OCI-LY1 (cell line): ENCODE results near the gene LIME1.

Experiments
- H2AFZ ChIP-seq: fragments of 200-600 bp; sonication (generic), shearing (Covaris generic); 2 replicates; pipeline ENCODE4 v1.6.0; 2014; ENCODE audit warnings: antibody characterized with exemption, mild to moderate bottlenecking, low read length
- H3F3A ChIP-seq: fragments of 200-600 bp; sonication (generic), shearing (Covaris generic); 2 replicates; pipeline ENCODE4 v1.6.0; 2014; ENCODE audit warnings: mild to moderate bottlenecking, antibody characterized with exemption, low read length, moderate library complexity; ENCODE audit not compliant: insufficient read depth
- H3K27ac ChIP-seq: fragments of 200-600 bp; sonication (generic); 2 replicates; pipeline ENCODE4 v1.5.1; 2014; ENCODE audit warnings: low read length, mixed run types, mild to moderate bottlenecking, low read depth; ENCODE audit not compliant: poor library complexity, severe bottlenecking
- H3K27me3 ChIP-seq: fragments of 200-600 bp; sonication (generic); 2 replicates; pipeline ENCODE4 v1.6.0; 2014; ENCODE audit warnings: antibody characterized with exemption, mild to moderate bottlenecking, low read length, moderate library complexity; ENCODE audit not compliant: insufficient read depth
- H3K36me3 ChIP-seq: fragments of 200-600 bp; sonication (generic); 2 replicates; pipeline ENCODE4 v1.6.1; 2014; ENCODE audit warnings: mild to moderate bottlenecking, antibody characterized with exemption, low read length, moderate library complexity, mixed read lengths; ENCODE audit not compliant: insufficient read depth
- H3K4me1 ChIP-seq: fragments of 200-600 bp; sonication (generic); 2 replicates; pipeline ENCODE4 v1.5.1; 2014; ENCODE audit warnings: mild to moderate bottlenecking, low read length, moderate library complexity; ENCODE audit not compliant: insufficient read depth, severe bottlenecking
- H3K4me2 ChIP-seq: fragments of 200-600 bp; sonication (generic), shearing (Covaris generic); 2 replicates; pipeline ENCODE4 v1.6.1; 2014; ENCODE audit warnings: low read length
- H3K4me3 ChIP-seq: fragments of 200-600 bp; sonication (generic); 2 replicates; pipeline ENCODE4 v1.5.1; 2014; ENCODE audit warnings: low read length, low read depth, mild to moderate bottlenecking, mixed read lengths; ENCODE audit not compliant: poor library complexity, severe bottlenecking
- H3K79me2 ChIP-seq: fragments of 200-600 bp; shearing (Covaris generic); 2 replicates; pipeline ENCODE4 v1.6.1; 2016; ENCODE audit warnings: mixed run types, low read length, mixed read lengths; ENCODE audit not compliant: insufficient read depth
- H3K9ac ChIP-seq: fragments of 200-600 bp; sonication (generic), shearing (Covaris generic); 2 replicates; pipeline ENCODE4 v1.6.1; 2014; ENCODE audit warnings: mild to moderate bottlenecking, low read length, mixed read lengths
- H3K9me2 ChIP-seq: fragments of 200-600 bp; sonication (generic), shearing (Covaris generic); 2 replicates; pipeline ENCODE4 v1.6.1; 2014; ENCODE audit warnings: low read depth, mild to moderate bottlenecking, low read length, mixed read lengths
- H3K9me3 ChIP-seq: fragments of 200-600 bp; shearing (Covaris generic); 2 replicates; pipeline ENCODE4 v1.6.1; 2014; ENCODE audit warnings: low read length, mixed read lengths
- H4K20me1 ChIP-seq: fragments of 200-600 bp; sonication (generic), shearing (Covaris generic); 2 replicates; pipeline ENCODE4 v1.6.0; 2016; ENCODE audit warnings: mild to moderate bottlenecking, low read length; ENCODE audit not compliant: insufficient read depth
- CTCF ChIP-seq: fragments of 200-600 bp; sonication (generic), shearing (Covaris generic); IDR thresholded peaks from 2 replicates; pipeline ENCODE4 v1.5.1; 2017; ENCODE audit warnings: mild to moderate bottlenecking, antibody characterized with exemption, low read length, moderate library complexity, mixed read lengths
- EZH2 ChIP-seq: fragments of 200-600 bp; sonication (generic), shearing (Covaris generic); IDR thresholded peaks from 2 replicates; pipeline ENCODE4 v1.8.0; 2017; ENCODE audit warnings: borderline replicate concordance, mixed run types, mild to moderate bottlenecking, antibody characterized with exemption, low read length, moderate library complexity, mixed read lengths

Gene LIME1

GRCh38 chr20:63689046-63690002 is 47.1 kb upstream of the LIME1 start:
- TF ChIP-seq CTCF = no peak
- TF ChIP-seq EZH2 = no peak
- H4K20me1 ChIP-seq = no peaks in the 10 kb centered on the region
- H3K4me1 ChIP-seq = no peaks in the 10 kb centered on the region
- no peaks in the 10 kb centered on the region for H3K36me3 ChIP-seq
- no peak overlapping the region for H3K4me2 ChIP-seq
- no peak overlapping the region for H2AFZ ChIP-seq
- H3F3A ChIP-seq = no peaks in the 10 kb centered on the region
- H3K79me2 ChIP-seq = no peaks in the 10 kb centered on the region
- H3K27ac ChIP-seq = no peak overlapping the region
- H3K9ac ChIP-seq = no peak overlapping the region
- no peaks in the 10 kb centered on the region for H3K9me2 ChIP-seq
- H3K4me3 ChIP-seq = no peak overlapping the region
- no peaks in the 10 kb centered on the region for H3K9me3 ChIP-seq
- H3K27me3 ChIP-seq = no peaks in the 10 kb centered on the region; the same call in 1 of the 2 replicates

GRCh38 chr20:63690003-63690897 is 46.2 kb upstream of the LIME1 start:
- Histone ChIP-seq H4K20me1 (no peaks in the 10 kb centered on the region), H3K4me3 (no peak overlapping the region), H2AFZ (no peak overlapping the region), H3K27ac (no peak overlapping the region), H3K36me3 (no peaks in the 10 kb centered on the region), H3F3A (no peaks in the 10 kb centered on the region), H3K27me3 (no peaks in the 10 kb centered on the region; the same call in 1 of the 2 replicates), H3K4me1 (no peaks in the 10 kb centered on the region), H3K9me2 (no peaks in the 10 kb centered on the region), H3K9ac (no peak overlapping the region), H3K79me2 (no peaks in the 10 kb centered on the region), H3K4me2 (no peak overlapping the region), H3K9me3 (no peaks in the 10 kb centered on the region)
- TF ChIP-seq EZH2 (no peak), CTCF (no peak)

- no peaks in the 10 kb centered on the region for H4K20me1 ChIP-seq
- H3K9me3 ChIP-seq = no peaks in the 10 kb centered on the region
- no peaks in the 10 kb centered on the region for H3K4me1 ChIP-seq
- H3F3A ChIP-seq = no peaks in the 10 kb centered on the region
- no peaks in the 10 kb centered on the region for H3K9me2 ChIP-seq
- H2AFZ ChIP-seq = no peak overlapping the region
- H3K27ac ChIP-seq = no peak overlapping the region
- no peaks in the 10 kb centered on the region for H3K36me3 ChIP-seq
- H3K9ac ChIP-seq = no peak overlapping the region
- no peak overlapping the region for H3K4me3 ChIP-seq
- H3K27me3 ChIP-seq = no peaks in the 10 kb centered on the region; the same call in 1 of the 2 replicates
- no peak overlapping the region for H3K4me2 ChIP-seq
- TF ChIP-seq EZH2 = no peak
- no peak for TF ChIP-seq CTCF
- H3K79me2 ChIP-seq = no peaks in the 10 kb centered on the region
Observed at GRCh38 chr20:63690898-63691710, 45.4 kb upstream of the LIME1 start.
